HG03139 (cell line): ENCODE results near the gene EPC2.
"Not testable (repeated sequence)": the region's sequence is repeated elsewhere in the genome, so short reads cannot be mapped to it uniquely, and the experiment has no call there.

Source experiments
- ATAC-seq: cut with Tn5 transposase; IDR thresholded peaks from one replicate; pipeline ENCODE4 v1.9.1; 2021; ENCODE audit not compliant: unreplicated experiment

Gene EPC2

DNA sequence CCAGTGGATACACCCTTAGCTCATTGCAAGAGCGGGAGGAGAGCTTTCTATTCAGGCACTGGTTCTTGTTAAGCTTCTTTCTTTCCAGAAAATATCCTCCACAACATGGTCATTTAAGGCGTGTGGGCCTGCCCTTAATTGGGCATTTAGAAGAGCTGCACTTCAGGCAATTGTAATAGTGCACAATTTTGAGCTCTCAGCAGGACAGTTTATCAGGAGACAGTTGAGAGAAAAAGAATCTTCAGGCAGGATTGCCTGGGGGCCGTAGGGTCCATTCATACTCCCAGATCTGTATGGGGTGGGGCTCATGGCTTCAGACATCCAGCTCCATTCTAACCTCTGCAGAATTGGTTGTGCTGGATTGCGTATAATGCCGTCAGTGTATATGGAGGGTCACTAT, 6.0 kb upstream of the EPC2 start:
- no peak for ATAC-seq

DNA sequence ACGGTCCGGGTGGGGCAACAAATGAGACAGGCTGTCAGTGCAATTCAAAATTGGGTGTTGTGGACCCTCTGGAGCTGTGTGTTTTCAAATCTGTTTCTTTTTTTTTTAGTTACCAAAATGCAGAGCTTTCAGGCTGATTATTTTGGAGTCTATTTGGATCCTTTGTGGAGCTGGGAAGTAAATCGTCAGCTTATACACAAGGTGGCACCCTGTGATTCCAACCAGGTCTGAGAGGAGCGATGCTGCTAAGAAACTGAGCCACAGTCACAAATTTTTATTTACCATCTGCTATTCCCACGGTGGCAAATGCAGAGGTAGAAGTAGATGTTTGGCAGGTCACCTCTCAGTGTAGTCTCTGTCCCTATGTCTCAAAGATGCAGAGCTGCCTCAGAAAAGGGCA, 3.8 kb upstream of the EPC2 start:
- no peak for ATAC-seq

DNA sequence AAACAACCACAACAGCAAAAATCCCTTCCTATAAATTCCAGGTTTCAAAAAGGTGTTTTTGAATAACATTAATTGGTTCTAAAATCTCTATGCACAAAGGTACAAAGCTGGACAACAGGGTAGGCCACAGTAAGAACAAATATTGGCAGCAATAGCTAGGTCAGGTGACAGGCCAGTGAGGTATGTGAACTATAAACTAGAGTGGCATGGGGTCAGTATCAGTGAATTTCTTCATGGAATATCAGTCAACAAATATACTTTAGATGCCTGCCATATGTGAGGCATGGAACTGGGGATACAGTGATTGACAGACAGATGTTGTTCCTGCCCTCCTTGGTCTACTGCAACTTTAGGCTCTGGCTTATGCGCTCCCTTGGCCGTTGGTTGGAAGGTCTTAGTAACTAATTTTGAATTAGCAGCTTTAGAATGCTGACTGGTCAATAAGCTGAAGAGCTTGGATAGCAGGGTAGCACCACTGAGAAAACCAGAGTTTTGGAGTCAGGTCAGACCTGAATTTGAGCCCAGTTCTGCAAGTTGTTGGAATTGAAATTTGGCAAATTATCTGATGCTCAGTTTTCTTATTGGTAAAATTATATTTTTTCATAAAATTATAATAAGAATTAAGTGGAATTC, 2.3 kb upstream of the EPC2 start:
- ATAC-seq, result no peak

- no peak for ATAC-seq
Observed at GRCh38 chr2:148642891-148643416, 1.6 kb upstream of the EPC2 start.

GRCh38 chr2:148643421-148643820, 1.1 kb upstream of the EPC2 start:
- no peak for ATAC-seq

DNA sequence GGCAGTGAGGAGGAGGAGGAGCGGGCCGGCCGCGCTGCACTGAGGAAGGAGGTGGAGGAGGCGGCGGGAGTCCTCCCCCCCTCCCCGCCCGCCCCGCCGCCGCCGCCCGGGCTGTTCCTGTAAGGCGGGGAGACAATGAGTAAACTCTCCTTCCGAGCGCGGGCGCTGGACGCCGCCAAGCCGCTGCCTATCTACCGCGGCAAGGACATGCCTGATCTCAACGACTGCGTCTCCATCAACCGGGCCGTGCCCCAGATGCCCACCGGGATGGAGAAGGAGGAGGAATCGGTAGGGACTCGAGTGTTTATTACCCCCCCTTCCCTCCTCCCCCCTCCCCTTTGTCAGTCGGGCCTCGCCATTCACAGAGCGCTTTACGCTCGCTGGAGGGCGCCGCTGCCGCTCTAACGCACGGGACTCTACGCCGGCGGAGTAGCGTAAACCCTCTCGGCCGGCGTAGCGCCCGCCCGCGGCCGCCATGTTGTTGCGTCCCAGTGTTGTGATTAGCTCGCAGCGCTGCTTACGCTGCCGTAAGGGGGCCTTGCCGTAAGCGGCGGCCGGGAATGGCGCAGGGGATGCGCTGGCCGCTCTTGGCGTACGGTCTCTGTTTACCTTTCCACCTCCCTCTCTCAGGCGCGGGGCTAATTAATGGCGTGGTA, 460 bp downstream of the EPC2 start:
- peak; percentile 40 for ATAC-seq

- peak; percentile 41 for ATAC-seq
Observed at GRCh38 chr2:148645539-148646230, 1.1 kb downstream of the EPC2 start.

DNA sequence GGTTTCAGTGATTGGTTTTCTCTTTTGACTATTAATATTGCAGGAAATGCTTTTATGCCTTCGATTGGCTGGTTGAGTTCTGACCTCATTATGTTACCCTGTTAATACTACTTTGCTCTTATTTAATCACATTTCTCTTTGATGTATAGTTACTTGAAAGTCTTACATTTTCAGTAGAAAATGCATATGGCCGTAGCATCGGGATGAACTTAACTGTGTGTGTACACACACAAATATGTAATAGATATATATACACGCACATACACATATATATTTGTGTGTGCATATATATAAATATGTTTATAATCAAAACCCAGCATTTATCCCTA, 1.6 kb downstream of the EPC2 start:
- ATAC-seq, result no peak

GRCh38 chr2:148647711-148648110, 3.2 kb downstream of the EPC2 start:
- not testable (repeated sequence) for ATAC-seq

DNA sequence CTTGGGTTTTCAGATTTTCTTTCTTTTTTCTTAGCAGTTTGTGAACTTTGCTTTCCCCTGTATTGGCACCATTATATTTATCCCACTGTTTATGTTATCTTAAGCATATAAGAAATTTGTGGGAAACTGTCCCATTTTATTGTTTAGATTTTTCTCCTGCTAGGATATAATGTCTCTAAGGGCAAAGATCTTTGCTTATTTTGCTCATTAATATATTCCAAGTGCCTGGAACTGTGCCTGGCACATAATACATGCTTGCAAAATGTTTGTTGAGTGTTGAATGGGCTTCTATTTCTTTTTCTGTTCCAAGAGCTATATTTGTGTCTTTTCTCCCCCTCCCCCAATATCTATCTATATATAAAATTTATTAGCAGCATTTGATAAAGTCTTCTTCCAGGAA, 5.4 kb downstream of the EPC2 start:
- ATAC-seq, result no peak

- ATAC-seq, result no peak
Observed at GRCh38 chr2:148650881-148651280, 6.3 kb downstream of the EPC2 start.

GRCh38 chr2:148651972-148652371, 7.4 kb downstream of the EPC2 start:
- ATAC-seq, result no peak

- ATAC-seq, result peak; percentile 82
Observed at GRCh38 chr2:148653437-148653836, 8.9 kb downstream of the EPC2 start.

- no peak for ATAC-seq
Observed at GRCh38 chr2:148654435-148654834, 9.9 kb downstream of the EPC2 start.

DNA sequence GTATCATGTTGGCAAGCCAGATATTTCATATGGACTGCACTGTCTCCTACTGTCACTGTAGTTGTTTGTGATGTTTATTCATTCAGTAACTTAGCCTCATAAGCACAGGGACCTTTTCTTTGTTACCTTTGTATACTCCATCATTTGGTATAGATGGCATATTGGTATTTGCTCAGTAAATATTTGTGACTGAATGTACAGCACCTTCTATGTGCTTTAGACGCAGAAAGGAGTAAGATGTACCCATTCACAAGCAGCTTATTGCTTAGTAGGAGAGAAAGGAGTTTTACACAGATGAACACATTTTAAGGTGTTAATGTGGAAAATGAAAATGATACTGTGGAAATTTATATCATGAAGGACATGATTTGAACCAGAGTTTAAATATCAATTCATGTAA, 12.0 kb downstream of the EPC2 start:
- ATAC-seq, result no peak

- ATAC-seq, result peak; percentile 76
Observed at GRCh38 chr2:148658807-148659722, 14.5 kb downstream of the EPC2 start.

DNA sequence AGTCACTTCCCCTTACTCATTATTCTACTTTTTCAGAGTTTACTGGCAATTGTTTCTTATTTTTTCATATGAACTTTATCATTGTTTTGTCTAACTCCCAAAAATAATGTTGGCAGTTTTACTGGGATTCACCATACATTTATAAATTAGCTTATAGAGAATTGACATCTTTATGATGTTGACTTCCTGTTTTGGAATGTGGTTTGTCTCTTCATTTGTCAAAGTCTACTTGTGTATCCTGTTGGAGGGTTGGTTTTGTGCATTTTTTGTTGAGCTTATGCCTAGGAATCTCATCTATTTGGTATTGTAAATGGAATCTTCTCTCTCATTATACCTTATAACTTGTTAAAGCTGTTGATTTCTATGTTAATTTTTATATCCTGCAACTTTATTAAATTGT, 16.4 kb downstream of the EPC2 start:
- no peak for ATAC-seq

DNA sequence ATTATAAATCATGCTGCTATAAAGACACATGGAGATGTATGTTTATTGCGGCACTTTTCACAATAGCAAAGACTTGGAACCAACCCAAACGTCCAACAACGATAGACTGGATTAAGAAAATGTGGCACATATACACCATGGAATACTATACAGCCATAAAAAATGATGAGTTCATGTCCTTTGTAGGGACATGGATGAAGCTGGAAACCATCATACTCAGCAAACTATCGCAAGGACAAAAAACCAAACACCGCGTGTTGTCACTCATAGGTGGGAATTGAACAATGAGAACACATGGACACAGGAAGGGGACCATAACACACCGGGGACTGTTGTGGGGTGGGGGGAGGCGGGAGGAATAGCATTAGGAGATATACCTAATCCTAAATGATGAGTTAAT, 17.8 kb downstream of the EPC2 start:
- not testable (repeated sequence) for ATAC-seq

DNA sequence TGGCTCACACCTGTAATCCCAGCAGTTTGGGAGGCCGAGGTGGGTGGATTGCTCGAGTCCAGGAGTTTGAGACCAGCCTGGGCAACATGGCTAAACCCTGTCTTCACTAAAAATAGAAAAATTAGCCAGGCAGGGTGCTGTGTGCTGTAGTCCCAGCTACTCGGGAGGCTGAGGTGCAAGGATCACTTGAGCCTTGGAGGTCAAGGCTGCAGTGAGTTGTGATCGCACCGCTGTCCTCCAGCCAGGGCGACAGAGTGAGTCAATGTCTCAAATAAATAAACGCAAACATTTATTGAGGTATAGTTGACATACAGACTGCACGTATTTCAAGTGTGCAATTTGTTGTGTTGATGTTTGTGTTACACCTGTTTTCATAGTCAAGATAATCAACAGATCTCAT, 19.7 kb downstream of the EPC2 start:
- ATAC-seq, result no peak

DNA sequence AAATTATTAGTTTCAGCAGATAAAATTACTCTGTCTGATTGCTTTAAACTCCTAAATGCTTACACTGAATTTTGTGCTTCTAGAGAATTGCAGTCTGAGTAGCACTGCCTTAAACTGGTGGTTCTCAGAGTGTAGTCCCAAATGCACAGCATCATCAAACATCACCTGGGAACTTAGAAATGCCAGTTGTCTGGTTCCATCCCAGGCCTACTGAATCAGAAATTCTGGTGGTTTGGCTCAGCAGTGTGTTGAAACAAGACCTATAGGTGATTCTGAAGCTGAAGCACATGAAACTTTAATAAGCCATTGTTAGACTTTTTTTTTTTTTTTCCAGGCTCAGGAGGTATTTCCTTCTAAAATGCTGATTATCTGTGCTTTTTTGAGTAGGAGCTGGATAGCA, 22.0 kb downstream of the EPC2 start:
- no peak for ATAC-seq

DNA sequence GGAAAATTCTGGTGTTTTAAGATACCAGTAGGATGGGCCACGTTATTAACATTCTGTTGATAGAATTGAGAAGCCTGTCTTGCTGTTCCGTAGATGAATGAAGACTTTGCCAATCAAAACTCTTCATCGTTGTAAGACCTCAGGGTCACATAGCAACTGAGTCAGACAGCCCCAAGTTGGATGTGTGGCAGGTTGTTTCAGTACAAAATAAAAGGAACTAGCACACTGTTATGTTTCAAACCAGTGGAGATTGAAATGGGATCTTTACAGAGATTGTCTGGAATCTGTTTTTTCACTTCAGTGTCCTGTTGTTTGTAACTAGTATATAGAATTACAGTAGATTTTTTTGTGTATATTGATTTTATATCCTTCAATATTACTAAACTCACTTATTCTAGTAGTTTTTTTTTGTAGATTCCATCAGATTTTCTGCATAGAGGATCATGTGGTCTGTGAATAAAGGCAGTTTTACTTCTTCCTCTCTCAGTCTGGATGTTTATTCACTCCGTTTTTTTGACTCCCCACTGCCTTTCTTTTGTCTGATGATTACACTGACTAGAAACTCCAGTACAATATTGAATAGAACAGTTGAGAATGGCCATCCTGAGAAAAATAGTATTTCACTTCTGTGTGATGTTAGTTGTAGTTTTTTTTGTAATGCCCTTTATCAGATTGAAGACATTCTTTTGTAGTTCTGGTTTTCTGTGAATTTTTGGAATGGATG, 22.7 kb downstream of the EPC2 start:
- ATAC-seq, result no peak
